ENCODE measurements around the gene KHDC1L.
"Not testable (repeated sequence)": the region's sequence is repeated elsewhere in the genome, so short reads cannot be mapped to it uniquely, and the experiment has no call there.

Gene KHDC1L

DNA sequence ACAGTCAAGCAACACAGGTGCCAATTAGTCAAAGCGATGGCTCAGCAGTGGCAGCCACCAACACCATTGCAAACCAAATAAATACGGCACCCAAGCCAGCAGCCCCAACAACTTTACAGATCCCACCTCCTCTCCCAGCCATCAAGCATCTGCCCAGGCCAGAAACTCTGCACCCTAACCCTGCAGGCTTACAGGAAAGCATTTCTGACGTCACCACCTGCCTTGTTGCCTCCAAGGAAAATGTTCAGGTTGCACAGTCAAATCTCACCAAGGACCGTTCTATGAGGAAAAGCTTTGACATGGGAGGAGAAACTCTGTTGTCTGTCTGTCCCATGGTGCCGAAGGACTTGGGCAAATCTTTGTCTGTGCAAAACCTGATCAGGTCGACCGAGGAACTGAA is 30.6 kb downstream of the KHDC1L start:
- no peak for ATAC-seq
- no peak for TF ChIP-seq OSR1 (CRISPR knock-in tag; IDR thresholded peaks at IDR 0.05)
- no peak for TF ChIP-seq ARNTL (CRISPR knock-in tag; IDR thresholded peaks at IDR 0.05; ENCODE audit: borderline replicate concordance, low read depth)
- TF ChIP-seq, protein P1, sequence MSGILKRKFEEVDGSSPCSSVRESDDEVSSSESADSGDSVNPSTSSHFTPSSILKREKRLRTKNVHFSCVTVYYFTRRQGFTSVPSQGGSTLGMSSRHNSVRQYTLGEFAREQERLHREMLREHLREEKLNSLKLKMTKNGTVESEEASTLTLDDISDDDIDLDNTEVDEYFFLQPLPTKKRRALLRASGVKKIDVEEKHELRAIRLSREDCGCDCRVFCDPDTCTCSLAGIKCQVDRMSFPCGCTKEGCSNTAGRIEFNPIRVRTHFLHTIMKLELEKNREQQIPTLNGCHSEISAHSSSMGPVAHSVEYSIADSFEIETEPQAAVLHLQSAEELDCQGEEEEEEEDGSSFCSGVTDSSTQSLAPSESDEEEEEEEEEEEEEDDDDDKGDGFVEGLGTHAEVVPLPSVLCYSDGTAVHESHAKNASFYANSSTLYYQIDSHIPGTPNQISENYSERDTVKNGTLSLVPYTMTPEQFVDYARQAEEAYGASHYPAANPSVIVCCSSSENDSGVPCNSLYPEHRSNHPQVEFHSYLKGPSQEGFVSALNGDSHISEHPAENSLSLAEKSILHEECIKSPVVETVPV (CRISPR knock-in tag; IDR thresholded peaks at IDR 0.05): no peak
- TF ChIP-seq RARB (CRISPR knock-in tag; IDR thresholded peaks at IDR 0.05): no peak
- no peak for TF ChIP-seq ZNF8 (CRISPR knock-in tag; IDR thresholded peaks at IDR 0.05)

DNA sequence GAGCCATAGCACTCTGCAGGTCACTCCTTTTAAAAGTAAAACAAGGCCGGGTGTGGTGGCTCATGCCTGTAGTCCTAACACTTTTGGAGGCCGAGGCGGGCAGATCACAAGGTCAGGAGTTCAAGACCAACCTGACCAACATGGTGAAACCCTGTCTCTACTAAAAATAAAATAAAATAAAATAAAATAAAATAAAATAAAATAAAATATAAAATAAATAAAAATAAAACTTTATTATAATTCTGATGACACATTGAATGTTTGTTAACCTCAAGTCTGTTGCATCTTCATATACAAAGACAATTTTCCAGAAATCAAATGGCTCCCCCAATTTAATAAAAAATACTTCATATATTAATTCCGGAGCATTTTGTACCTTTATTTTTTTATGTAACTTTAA is 32.0 kb downstream of the KHDC1L start:
- ATAC-seq: not testable (repeated sequence)

DNA sequence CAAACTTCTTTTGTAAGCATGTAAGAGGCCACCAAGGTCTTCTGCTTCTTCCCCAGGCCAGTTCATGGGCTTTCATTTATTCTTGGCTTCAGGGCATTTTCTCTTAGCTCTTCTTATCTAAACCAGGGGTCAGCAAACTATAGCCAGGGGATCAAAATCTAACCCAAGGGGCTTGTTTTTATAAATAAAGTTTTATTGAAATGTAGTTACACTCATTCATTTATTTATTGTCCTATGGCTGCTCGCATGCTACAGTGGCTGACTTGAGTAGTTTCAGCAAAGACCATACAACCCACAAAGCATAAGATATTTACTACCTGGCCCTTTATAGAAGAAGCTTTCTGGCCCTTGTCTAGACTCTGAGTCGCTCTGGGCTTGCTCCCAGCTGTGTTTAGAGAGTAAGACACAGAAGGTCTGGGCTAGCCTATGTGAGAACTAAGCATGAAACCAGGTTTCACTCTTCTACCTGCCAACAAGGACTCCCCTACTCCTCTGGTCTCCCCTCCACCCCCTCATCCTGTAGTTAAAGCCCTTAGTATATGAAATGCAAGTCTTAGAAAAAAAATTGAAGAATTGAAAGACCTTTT is 43.2 kb downstream of the KHDC1L start:
- TF ChIP-seq, protein P2, sequence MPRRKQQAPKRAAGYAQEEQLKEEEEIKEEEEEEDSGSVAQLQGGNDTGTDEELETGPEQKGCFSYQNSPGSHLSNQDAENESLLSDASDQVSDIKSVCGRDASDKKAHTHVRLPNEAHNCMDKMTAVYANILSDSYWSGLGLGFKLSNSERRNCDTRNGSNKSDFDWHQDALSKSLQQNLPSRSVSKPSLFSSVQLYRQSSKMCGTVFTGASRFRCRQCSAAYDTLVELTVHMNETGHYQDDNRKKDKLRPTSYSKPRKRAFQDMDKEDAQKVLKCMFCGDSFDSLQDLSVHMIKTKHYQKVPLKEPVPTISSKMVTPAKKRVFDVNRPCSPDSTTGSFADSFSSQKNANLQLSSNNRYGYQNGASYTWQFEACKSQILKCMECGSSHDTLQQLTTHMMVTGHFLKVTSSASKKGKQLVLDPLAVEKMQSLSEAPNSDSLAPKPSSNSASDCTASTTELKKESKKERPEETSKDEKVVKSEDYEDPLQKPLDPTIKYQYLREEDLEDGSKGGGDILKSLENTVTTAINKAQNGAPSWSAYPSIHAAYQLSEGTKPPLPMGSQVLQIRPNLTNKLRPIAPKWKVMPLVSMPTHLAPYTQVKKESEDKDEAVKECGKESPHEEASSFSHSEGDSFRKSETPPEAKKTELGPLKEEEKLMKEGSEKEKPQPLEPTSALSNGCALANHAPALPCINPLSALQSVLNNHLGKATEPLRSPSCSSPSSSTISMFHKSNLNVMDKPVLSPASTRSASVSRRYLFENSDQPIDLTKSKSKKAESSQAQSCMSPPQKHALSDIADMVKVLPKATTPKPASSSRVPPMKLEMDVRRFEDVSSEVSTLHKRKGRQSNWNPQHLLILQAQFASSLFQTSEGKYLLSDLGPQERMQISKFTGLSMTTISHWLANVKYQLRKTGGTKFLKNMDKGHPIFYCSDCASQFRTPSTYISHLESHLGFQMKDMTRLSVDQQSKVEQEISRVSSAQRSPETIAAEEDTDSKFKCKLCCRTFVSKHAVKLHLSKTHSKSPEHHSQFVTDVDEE (CRISPR knock-in tag; IDR thresholded peaks at IDR 0.05): no peak
- TF ChIP-seq ZFP30 (CRISPR knock-in tag; IDR thresholded peaks at IDR 0.05) (no peak), PPARA (CRISPR knock-in tag; IDR thresholded peaks at IDR 0.05; ENCODE audit: borderline replicate concordance) (no peak), CSDC2 (CRISPR knock-in tag; IDR thresholded peaks at IDR 0.05) (no peak)
- ATAC-seq: no peak

DNA sequence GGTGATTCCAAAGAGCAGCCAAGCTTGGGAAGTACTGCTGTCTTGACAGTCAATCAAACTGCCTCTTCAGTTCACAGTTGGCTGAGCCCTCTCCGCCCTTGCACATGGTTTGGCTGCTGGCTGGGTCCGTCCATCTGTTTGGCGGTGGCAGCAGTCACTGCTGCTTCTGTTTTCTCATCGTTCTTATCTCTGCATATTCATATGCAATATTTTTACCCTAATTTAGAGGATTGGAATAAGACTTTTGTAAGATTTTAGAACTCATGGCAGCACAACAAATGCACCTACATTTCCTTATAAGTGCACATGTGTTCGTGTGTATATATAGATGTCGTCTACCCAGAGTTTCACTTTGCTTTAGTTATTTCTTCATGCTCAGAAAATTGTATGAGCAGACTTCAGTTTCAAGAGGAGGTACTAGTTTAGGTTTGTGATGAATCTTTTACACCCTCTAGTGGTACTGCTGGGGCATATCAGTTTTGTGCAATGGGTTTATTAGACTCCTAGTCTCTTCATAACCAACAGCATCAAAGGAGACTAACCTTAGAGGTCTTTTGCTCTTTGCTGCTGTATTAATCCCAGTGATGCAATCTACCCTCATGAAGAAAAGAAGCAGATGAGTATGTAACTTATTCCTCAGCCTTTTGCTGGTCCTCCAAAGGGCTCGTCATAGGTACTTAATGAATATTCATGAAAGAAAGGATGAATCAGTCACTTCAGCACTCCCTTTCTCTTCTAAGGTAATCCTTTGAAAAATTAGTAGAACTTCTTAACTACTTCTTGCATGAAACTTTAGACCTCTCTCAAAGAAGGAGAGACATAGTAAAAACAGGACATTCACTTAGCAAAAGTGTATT is 44.3 kb downstream of the KHDC1L start:
- TF ChIP-seq, protein P3, sequence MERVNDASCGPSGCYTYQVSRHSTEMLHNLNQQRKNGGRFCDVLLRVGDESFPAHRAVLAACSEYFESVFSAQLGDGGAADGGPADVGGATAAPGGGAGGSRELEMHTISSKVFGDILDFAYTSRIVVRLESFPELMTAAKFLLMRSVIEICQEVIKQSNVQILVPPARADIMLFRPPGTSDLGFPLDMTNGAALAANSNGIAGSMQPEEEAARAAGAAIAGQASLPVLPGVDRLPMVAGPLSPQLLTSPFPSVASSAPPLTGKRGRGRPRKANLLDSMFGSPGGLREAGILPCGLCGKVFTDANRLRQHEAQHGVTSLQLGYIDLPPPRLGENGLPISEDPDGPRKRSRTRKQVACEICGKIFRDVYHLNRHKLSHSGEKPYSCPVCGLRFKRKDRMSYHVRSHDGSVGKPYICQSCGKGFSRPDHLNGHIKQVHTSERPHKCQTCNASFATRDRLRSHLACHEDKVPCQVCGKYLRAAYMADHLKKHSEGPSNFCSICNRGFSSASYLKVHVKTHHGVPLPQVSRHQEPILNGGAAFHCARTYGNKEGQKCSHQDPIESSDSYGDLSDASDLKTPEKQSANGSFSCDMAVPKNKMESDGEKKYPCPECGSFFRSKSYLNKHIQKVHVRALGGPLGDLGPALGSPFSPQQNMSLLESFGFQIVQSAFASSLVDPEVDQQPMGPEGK (CRISPR knock-in tag; IDR thresholded peaks at IDR 0.05; ENCODE audit: borderline replicate concordance): no peak
- TF ChIP-seq ZC3H10 (CRISPR knock-in tag; IDR thresholded peaks at IDR 0.05) (no peak), ZFP3 (CRISPR knock-in tag; IDR thresholded peaks at IDR 0.05) (no peak), ZNF8 (CRISPR knock-in tag; IDR thresholded peaks at IDR 0.05) (no peak), ARNTL (CRISPR knock-in tag; IDR thresholded peaks at IDR 0.05; ENCODE audit: borderline replicate concordance, low read depth) (no peak), ZNF565 (CRISPR knock-in tag; conservative IDR thresholded peaks at IDR 0.05; ENCODE audit: low read depth) (no peak), OSR1 (CRISPR knock-in tag; IDR thresholded peaks at IDR 0.05) (no peak), SNAI2 (CRISPR knock-in tag; IDR thresholded peaks at IDR 0.05) (no peak), BACH2 (CRISPR knock-in tag; IDR thresholded peaks at IDR 0.05; ENCODE audit: borderline replicate concordance) (no peak), ISL1 (CRISPR knock-in tag; IDR thresholded peaks at IDR 0.05) (no peak), PPARA (CRISPR knock-in tag; IDR thresholded peaks at IDR 0.05; ENCODE audit: borderline replicate concordance) (no peak), TOX (CRISPR knock-in tag; IDR thresholded peaks at IDR 0.05; ENCODE audit: borderline replicate concordance) (no peak), ESRRG (CRISPR knock-in tag; IDR thresholded peaks at IDR 0.05) (no peak), GLIS3 (CRISPR knock-in tag; IDR thresholded peaks at IDR 0.05) (no peak), RARB (CRISPR knock-in tag; IDR thresholded peaks at IDR 0.05) (no peak), ZNF70 (CRISPR knock-in tag; IDR thresholded peaks at IDR 0.05) (no peak), CSDC2 (CRISPR knock-in tag; IDR thresholded peaks at IDR 0.05) (no peak)
- TF ChIP-seq, protein P1 (CRISPR knock-in tag; IDR thresholded peaks at IDR 0.05): no peak
- TF ChIP-seq, protein P4, sequence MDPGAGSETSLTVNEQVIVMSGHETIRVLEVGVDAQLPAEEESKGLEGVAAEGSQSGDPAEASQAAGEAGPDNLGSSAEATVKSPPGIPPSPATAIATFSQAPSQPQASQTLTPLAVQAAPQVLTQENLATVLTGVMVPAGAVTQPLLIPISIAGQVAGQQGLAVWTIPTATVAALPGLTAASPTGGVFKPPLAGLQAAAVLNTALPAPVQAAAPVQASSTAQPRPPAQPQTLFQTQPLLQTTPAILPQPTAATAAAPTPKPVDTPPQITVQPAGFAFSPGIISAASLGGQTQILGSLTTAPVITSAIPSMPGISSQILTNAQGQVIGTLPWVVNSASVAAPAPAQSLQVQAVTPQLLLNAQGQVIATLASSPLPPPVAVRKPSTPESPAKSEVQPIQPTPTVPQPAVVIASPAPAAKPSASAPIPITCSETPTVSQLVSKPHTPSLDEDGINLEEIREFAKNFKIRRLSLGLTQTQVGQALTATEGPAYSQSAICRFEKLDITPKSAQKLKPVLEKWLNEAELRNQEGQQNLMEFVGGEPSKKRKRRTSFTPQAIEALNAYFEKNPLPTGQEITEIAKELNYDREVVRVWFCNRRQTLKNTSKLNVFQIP (CRISPR knock-in tag; IDR thresholded peaks at IDR 0.05; ENCODE audit: borderline replicate concordance, low read depth): no peak
- TF ChIP-seq, protein P2 (CRISPR knock-in tag; IDR thresholded peaks at IDR 0.05): no peak
- peak; percentile 98 for ATAC-seq

Measured in SK-N-SH treated with all-trans-retinoic acid at 6 μM for 48 hours (cell line).